CD14-positive monocyte (primary cell): Measurements from ENCODE around the gene ECSIT. TPM values are rescaled to one million over a fixed set of nuclear protein-coding genes. Genes with fewer than 3 reads are reported as not detected.

Experiments used
- DNase-seq, 3 donors: peaks; one replicate each; pipeline ENCODE4 v3.0.0-alpha.2; 2011 to 2022
- H2AFZ ChIP-seq: 2 replicates; pipeline ENCODE4 v1.6.0; 2012; ENCODE audit warnings: mild to moderate bottlenecking, low read depth, low read length, inconsistent platforms; ENCODE audit not compliant: insufficient read depth, poor library complexity, severe bottlenecking
- H3K27ac ChIP-seq, 2 donors: 1 replicate in 1 of 2; 2 replicates in 1 of 2; pipeline ENCODE4 v1.5.1; 2012 to 2013; ENCODE audit warnings: low read length in 2 of 2, control low read depth in 1 of 2, inconsistent platforms in 1 of 2, low read depth in 1 of 2, mild to moderate bottlenecking in 1 of 2
- H3K27me3 ChIP-seq, 2 donors: one replicate each; pipeline versions ENCODE4 v1.6.0 to v1.6.1; 2011 to 2013; ENCODE audit warnings: low read length in 2 of 2; ENCODE audit not compliant: control insufficient read depth in 2 of 2, insufficient read depth in 2 of 2
- H3K36me3 ChIP-seq, 2 donors: replicated peaks in 1 of 2; 1 replicate in 1 of 2; 2 replicates in 1 of 2; pipeline versions ENCODE4 v1.5.1 to v1.6.1; 2012 to 2013; ENCODE audit warnings: low read length in 2 of 2, control low read depth in 1 of 2, inconsistent platforms in 1 of 2, mild to moderate bottlenecking in 1 of 2; ENCODE audit not compliant: insufficient read depth in 2 of 2, control insufficient read depth in 1 of 2
- H3K4me1 ChIP-seq, 2 donors: 1 replicate in 1 of 2; 2 replicates in 1 of 2; pipeline versions ENCODE4 v1.5.1 to v1.6.1; 2012 to 2013; ENCODE audit warnings: low read length in 2 of 2, control low read depth in 1 of 2, inconsistent platforms in 1 of 2, mild to moderate bottlenecking in 1 of 2, moderate library complexity in 1 of 2; ENCODE audit not compliant: insufficient read depth in 2 of 2, control insufficient read depth in 1 of 2
- H3K4me2 ChIP-seq: replicated peaks from 2 replicates; pipeline ENCODE3; 2012; ENCODE audit warnings: low read length, moderate library complexity, mild to moderate bottlenecking; ENCODE audit not compliant: poor library complexity, severe bottlenecking; ENCODE audit errors: extremely low read depth
- H3K4me3 ChIP-seq, 3 experiments: fragments of 200-600 bp in 1 of 3; sonication (generic) in 1 of 3; replicated peaks in 1 of 3; 1 replicate in 2 of 3; 2 replicates in 1 of 3; pipeline ENCODE4 v1.5.1; 2011 to 2013; ENCODE audit warnings: low read length in 3 of 3, mild to moderate bottlenecking in 3 of 3, control low read depth in 2 of 3, low read depth in 2 of 3, inconsistent platforms in 1 of 3, moderate library complexity in 1 of 3
- H3K79me2 ChIP-seq: 2 replicates; pipeline ENCODE4 v1.6.0; 2012; ENCODE audit warnings: mild to moderate bottlenecking, control low read depth, inconsistent platforms, low read length, moderate library complexity; ENCODE audit not compliant: insufficient read depth
- H3K9ac ChIP-seq: 2 replicates; pipeline ENCODE4 v1.6.0; 2017; ENCODE audit warnings: low read length, mild to moderate bottlenecking; ENCODE audit not compliant: insufficient read depth, poor library complexity, severe bottlenecking
- H3K9me3 ChIP-seq, 2 donors: replicated peaks in 1 of 2; 1 replicate in 1 of 2; 2 replicates in 1 of 2; pipeline versions ENCODE4 v1.5.1 to v1.6.1; 2012 to 2013; ENCODE audit warnings: low read length in 2 of 2, control low read depth in 1 of 2; ENCODE audit not compliant: control insufficient read depth in 1 of 2, insufficient read depth in 1 of 2
- H4K20me1 ChIP-seq: 2 replicates; pipeline ENCODE4 v1.6.0; 2012; ENCODE audit warnings: mild to moderate bottlenecking, low read length, control low read depth, moderate library complexity; ENCODE audit not compliant: insufficient read depth
- H3K27ac Mint-ChIP-seq, 7 donors: one replicate each; pipeline ENCODE4 v1.8.0; 2020; ENCODE audit warnings: mild to moderate bottlenecking in 7 of 7, mixed read lengths in 7 of 7, moderate library complexity in 6 of 7, inconsistent platforms in 2 of 7
- H3K27me3 Mint-ChIP-seq, 3 donors: one replicate each; pipeline ENCODE4 v1.8.0; 2021 to 2022; ENCODE audit warnings: low read depth in 3 of 3, mild to moderate bottlenecking in 3 of 3, mixed read lengths in 3 of 3, moderate library complexity in 3 of 3, inconsistent platforms in 1 of 3
- H3K36me3 Mint-ChIP-seq, 2 donors: one replicate each; pipeline ENCODE4 v1.8.0; 2020; ENCODE audit warnings: mixed read lengths in 2 of 2, inconsistent platforms in 1 of 2, mild to moderate bottlenecking in 1 of 2
- H3K4me1 Mint-ChIP-seq: one replicate; pipeline ENCODE4 v1.8.0; 2020; ENCODE audit warnings: mild to moderate bottlenecking, mixed read lengths
- H3K4me3 Mint-ChIP-seq, 2 donors: one replicate each; pipeline ENCODE4 v1.8.0; 2020; ENCODE audit warnings: mild to moderate bottlenecking in 2 of 2, mixed read lengths in 2 of 2, moderate library complexity in 1 of 2
- H3K9me3 Mint-ChIP-seq, 7 donors: one replicate each; pipeline ENCODE4 v1.8.0; 2020 to 2022; ENCODE audit warnings: mixed read lengths in 7 of 7, mild to moderate bottlenecking in 6 of 7, moderate library complexity in 6 of 7, inconsistent platforms in 2 of 7
- CTCF ChIP-seq: fragments of 200-600 bp; IDR thresholded peaks from one replicate; pipeline ENCODE4 v1.8.0; 2022; ENCODE audit warnings: antibody characterized with exemption, mild to moderate bottlenecking
- WGBS: methylation state at CpG from one replicate; pipeline ENCODE4 v1.1.5; 2013; ENCODE audit warnings: missing lambda C conversion rate; ENCODE audit not compliant: insufficient coverage; 5-methylcytosine and 5-hydroxymethylcytosine counted together
- intact Hi-C, 2 donors: fragments of 100-400 bp; cut with micrococcal nuclease; formaldehyde crosslinking; loops; one replicate each; pipeline versions ENCODE4 v1.15.0 to v1.15.1; 2023
- polyA plus RNA-seq, 3 donors: library from polyadenylated mRNA; depleted of rRNA in 1 of 3; unstranded in 2 of 3; stranded (reverse) in 1 of 3; fragments of 300-500 nt in 2 of 3; fragments of >200 nt in 1 of 3; fragmentation: Illumina TruSeq in 2 of 3; gene quantifications; 1 replicate in 2 of 3; 2 replicates in 1 of 3; pipeline ENCODE4 v1.2.3, GENCODE V29; 2012 to 2021

ECSIT gene
- polyA plus RNA-seq, 3 donors: 26.4 to 31.6 (median 28.3) TPM

- no peak overlapping the region for H3K4me3 Mint-ChIP-seq
- H3K9me3 Mint-ChIP-seq: peaks cover 0 to 2% (median 0%) of the 10 kb centered on the region in 7 donors
- no peaks in the 10 kb centered on the region for H3K4me1 Mint-ChIP-seq
- H3K27me3 Mint-ChIP-seq: peaks cover 2 to 9% (median 7%) of the 10 kb centered on the region in 3 donors
- Histone ChIP-seq H3K4me1 (no peaks in the 10 kb centered on the region), H3K79me2 (no peaks in the 10 kb centered on the region), H3K4me2 (no peak overlapping the region), H2AFZ (no peak overlapping the region), H3K36me3 (no peaks in the 10 kb centered on the region), H3K27me3 (no peaks in the 10 kb centered on the region), H3K27ac (no peak overlapping the region), H3K9me3 (no peaks in the 10 kb centered on the region), H3K9ac (no peak overlapping the region), H3K4me3 (no peak overlapping the region), H4K20me1 (no peaks in the 10 kb centered on the region)
- no peaks in the 10 kb centered on the region for H3K36me3 Mint-ChIP-seq
- WGBS: 44% methylated on average over 3 of the region's 8 CpGs
- no peak overlapping the region for H3K27ac Mint-ChIP-seq
- no peak for TF ChIP-seq CTCF
- no peak for DNase-seq
- intact Hi-C loops: no loop called here
Observed at GRCh38 chr19:11465600-11465999, 63.3 kb downstream of the ECSIT start.

GRCh38 chr19:11464333-11465265, 64.3 kb downstream of the ECSIT start:
- no peaks in the 10 kb centered on the region for H3K36me3 Mint-ChIP-seq
- Histone ChIP-seq H3K79me2 (no peaks in the 10 kb centered on the region), H3K4me3 (no peak overlapping the region), H2AFZ (no peak overlapping the region), H3K4me2 (no peak overlapping the region), H3K4me1 (no peaks in the 10 kb centered on the region), H3K27ac (no peak overlapping the region), H3K9ac (no peak overlapping the region), H3K27me3 (no peaks in the 10 kb centered on the region), H3K36me3 (no peaks in the 10 kb centered on the region), H3K9me3 (no peaks in the 10 kb centered on the region), H4K20me1 (no peaks in the 10 kb centered on the region)
- no peak overlapping the region for H3K27ac Mint-ChIP-seq
- WGBS: 90% methylated on average over 9 of the region's 11 CpGs
- H3K4me3 Mint-ChIP-seq: no peak overlapping the region
- peaks cover 2 to 11% (median 7%) of the 10 kb centered on the region in 3 donors for H3K27me3 Mint-ChIP-seq
- H3K4me1 Mint-ChIP-seq: no peaks in the 10 kb centered on the region
- intact Hi-C loops: no loop called here
- peaks cover 0 to 5% (median 0%) of the 10 kb centered on the region in 7 donors for H3K9me3 Mint-ChIP-seq
- no peak for DNase-seq
- TF ChIP-seq CTCF: no peak
